A204.1 (cell line): Measurements from ENCODE around the gene NNAT.
"Not testable (repeated sequence)": the region's sequence is repeated elsewhere in the genome, so short reads cannot be mapped to it uniquely, and the experiment has no call there.

Experiments
- FAIRE-seq: peaks from 2 replicates; lab custom pipeline; 2012; peaks lifted over from hg19 to GRCh38; lab: Jason Lieb, UNC

The NNAT gene

DNA sequence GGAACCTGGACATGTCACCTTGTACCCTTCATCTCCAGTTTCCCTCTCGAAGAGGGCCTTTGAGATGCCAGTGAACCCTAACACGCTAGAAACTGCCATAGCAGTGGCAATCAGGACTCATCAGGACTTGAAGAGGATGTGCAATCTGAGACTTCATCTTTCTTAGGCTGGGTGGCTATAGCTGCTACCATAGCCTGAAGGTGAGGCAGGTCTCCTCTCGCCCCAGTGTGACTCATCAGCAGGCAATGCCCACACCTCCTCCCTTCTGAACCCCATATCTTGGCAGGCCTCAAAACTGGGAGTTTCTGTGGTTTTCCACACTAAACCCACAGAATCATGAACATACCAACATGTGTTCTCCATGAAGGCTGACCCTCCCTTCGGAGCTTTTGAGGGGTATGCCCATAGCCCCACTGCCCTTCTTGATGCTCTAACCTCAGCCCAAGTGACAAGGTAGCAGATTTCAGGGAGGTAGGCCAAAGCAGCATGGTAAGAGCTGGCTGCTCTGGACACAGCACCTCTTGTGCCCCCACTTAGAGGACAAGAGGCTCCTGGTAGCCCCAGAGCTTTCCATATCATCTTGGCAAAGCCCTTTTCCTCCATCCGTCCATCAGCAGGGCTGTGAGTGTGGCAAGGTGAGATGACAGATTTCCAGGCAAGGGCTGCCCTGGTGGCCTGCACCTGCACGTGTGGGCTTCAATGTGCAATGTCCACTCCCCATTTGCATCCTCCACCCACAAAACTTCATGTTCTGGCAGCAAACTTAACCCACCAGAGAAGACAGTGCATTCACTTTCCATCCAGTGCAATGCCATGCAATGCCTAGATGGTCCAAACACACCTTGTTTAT, 4.0 kb downstream of the NNAT start:
- FAIRE-seq: no peak

DNA sequence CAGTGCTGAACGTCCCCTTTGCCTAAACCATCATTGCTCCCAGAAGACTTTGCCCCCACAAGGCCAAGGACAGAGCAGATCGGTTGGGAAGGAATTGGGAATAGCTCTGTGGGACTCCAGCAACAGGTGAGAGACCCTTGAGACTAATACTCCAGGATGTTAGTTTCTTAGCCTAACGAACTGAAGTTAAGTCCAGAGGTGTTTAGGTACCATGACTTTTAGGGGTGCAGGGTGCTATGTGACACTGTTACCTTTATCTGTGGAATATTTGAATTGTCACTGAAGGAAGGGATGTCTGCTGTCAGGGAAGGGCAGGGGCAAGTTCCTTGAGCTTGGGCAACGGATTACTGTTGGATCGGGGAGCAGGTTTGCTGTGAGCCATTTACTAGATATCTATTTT, 4.8 kb downstream of the NNAT start:
- FAIRE-seq: no peak

DNA sequence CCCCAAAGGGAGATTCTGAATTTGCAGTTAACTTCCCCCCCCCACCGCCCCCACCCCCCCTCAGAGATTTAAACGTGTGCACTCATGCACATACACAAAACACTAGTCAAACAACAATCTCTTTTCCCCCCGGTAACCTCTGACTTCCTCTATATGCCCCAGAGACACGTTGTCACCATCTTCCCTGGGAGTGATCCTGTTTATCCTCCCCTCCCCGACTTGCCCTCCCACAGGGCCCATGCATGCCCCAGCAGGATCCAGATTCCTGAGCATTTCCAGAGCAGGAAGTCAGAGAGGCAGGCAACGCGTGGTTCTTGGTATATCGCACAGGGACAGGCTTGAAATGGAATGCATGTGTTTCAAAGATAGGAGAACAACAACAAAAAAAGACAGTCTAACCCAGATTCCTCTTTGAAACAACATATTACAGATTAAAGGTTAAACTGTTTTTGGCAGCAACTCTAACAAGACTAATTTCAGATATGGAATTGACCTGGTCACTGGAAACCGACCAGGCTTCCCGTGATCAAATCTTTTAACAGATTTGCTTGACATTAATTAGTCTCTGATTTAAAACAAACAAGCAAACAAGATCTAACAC, 5.3 kb downstream of the NNAT start:
- no peak for FAIRE-seq

DNA sequence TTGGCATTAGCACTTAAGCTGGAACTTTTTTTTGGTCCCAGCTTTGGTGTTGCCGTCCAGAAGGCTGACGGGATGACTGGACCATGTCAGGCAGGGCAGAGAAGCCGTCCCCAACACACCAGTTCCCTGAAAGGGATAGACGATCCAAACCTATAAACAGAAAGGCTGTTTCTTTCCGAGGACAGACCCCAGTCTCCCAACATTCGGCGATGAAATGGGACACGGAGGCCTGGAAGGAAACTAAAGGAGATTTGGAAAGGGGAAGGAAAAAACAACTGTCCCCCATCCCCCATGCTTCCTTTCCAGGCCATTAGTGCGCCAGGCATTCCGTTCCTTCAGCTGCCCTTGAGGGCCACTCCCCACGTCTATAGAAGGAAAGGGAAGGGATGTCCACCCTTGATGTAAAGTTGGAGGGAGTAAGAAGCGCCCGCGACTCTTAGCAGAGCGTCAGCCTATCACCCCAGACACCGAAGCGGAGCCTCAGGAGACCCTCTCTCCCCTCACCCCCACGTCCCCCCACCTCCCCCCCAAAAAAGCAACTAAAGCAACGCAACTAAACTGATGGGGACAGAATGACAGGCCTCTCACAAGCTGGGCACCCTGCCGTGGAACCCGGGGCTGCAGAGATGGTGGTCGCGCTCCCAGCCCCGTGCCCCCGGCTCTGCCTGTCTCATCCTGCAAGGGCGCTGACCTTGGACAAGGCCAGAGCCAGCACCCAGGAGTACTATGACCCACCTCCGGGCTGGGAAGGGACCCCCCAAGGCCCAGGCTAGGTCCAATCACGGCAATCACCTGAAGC, 6.0 kb downstream of the NNAT start:
- no peak for FAIRE-seq

DNA sequence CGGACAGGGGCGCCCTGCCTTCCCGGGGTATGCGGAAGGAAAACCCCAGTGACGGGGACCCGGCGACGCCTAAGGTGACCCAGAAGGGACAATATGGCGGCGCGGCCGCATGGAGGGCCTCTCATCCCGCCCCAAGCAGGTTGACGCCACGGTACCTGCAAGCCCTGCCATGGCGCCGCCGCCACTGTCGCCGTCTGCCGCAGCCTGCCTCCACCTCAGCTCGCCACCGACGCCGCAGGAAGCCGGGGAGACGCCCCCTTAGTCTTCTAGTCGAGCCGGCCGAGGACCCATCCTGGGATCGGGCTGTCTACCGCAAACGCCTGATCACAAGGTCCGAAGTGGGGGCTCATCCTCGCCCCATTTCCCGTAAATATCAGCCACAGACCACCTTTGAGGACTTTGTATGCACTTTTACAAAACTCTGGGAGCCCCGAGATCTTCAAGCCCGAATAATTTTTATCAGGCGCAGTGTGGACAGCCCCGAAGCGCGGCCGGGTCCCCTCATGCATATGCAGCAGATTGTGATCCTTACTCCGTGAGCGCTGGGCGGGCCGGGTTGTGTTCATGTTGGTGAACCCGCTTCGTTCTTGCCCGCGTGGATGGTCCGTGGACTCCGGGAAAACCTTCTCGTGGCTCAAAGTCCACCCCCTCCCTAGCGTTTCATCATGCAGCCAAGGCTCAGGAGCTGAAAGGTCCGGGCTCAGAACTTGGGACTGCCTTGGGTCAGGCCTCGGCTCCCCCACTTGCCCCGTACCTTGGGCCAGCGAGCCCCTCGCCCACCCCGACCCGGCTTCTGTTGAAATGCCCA, 6.8 kb downstream of the NNAT start, which contains the start of gene BLCAP:
Gene BLCAP, minus strand, starts transcription at position 239 of the 808 bp plus-strand sequence. CDS start 8,702 bp downstream, outside the sequence.
- no peak for FAIRE-seq

DNA sequence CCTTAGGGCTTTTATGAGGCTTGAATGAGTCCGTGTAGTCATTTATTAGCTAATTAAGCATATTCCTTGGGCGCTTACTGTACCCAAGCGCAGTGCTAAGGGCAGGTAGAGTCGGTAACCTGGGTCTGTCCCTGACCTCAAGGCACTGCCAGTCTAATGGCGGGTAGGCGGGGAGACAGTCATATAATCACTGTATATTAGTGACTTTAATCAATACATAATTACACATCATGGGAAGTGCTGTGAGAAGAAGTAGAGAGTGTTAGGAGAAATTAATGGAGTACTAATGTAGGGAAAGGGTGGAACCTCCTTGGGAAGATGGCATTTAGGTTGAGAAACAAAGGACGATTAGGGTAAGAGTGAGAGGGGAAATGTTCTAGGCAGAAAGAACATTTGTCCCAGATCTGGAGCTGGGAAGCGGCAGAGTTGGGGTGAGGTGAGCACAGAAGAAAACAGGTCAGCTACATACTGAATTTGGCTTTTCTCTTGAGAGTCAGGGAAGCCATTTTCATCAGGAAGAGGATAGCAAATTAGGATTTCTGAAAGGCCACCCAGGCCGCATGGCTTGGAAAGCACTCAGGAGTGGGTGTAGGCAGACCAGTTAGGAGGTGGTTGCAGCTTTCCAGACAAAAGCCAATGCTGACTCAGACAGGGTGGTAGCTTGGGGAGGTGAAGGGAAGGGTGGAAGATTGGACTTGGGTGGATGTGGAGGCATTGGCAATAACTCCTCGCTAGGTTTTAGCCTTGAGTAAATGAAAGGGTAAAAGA, 7.6 kb downstream of the NNAT start:
- FAIRE-seq: no peak

DNA sequence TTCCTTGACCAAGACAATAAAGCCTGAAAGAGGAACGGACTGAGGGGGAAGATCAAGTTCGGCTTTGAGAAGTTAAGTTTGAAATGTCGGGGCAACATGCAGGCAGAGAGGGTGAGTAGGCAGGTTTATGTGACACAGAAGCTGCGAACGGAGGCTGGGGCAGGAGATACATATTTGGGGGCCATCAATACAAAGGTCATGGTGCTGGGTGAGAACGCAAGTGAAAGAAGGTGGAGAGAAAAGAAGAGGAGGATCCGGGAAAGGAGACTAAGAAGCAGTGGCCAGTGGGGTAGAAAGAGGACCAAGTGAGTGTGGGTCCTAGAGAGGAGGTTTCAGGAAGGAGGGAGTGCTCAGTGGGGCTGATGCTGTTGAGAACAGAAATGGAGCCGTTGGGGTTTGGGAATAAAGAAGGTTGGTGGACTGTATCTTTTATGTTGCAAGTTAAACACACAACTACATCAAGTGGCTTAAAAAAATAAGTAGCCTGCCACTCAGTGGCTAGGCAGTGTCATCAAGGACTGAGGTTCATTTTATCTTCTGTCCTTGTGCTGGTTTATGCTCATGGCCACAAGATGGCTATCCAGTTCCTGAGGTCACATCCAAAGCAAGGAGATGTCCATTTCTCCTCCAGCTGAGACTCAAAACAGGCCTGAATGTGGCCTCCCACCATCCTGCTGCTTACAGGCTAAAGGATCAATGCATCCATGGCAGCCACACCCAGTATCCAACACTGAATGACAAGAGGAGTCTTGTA, 8.3 kb downstream of the NNAT start:
- FAIRE-seq: no peak

DNA sequence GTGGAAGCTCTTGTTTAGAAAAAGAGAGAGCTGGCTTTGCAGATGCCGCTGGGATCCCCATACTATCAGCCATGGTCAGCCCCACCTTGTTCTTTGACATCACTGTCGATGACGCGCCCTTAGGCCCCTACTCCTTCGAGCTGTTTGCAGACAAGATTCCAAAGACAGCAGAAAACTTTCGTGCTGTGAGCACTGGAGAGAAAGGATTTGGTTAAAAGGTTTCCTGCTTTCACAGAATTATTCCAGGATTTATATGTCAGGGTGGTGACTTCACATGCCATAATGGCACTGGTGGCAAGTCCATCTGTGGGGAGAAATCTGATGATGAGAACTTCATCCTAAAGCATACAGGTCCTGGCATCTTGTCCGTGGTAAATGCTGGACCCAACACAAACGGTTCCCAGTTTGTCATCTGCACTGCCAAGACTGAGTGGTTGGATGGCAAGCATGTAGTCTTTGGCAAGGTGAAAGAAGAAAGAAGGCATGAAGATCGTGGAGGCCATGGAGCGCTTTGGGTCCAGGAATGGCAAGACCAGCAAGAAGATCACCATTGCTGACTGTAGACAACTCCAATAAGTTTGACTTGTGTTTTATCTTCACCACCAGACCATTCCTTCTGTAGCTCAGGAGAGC, 9.0 kb downstream of the NNAT start:
- no peak for FAIRE-seq

DNA sequence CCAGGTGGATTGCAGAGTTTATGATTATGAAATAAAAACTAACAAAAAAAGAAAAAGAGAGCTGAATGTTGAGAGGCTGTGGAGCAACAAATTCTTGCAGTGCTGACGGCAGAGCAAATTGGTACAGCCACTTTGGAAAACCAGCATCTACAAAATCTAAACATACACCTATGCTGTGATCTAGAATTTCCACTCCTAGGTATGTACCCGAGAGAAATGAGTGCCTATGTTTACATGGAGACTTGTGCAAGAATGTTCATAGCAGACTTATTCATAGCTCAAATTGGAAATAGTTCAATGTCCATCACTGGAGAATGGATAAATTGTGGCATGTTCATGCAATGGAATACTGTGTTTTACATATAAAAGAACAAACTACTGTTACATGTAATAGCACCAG, 9.6 kb downstream of the NNAT start:
- no peak for FAIRE-seq

DNA sequence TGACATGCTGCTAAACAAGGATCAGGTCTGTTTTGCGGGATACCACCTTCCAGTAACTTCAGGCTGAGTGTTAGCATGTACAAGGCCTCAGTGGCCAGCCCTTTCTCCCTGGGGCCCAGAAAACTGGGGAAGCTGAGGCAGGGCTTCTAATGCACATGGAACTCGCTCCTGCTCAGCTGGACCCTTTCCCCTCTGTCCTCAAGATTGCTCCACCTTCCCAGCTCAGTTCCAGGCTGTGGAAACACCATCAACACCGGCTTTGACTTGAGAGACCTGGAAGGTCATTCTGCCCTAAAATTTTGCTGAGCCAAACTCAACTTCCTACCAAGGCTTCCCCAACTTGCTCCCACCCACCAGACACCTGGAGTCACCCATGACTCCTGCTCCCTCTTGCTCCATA, 10.8 kb downstream of the NNAT start:
- FAIRE-seq: no peak

DNA sequence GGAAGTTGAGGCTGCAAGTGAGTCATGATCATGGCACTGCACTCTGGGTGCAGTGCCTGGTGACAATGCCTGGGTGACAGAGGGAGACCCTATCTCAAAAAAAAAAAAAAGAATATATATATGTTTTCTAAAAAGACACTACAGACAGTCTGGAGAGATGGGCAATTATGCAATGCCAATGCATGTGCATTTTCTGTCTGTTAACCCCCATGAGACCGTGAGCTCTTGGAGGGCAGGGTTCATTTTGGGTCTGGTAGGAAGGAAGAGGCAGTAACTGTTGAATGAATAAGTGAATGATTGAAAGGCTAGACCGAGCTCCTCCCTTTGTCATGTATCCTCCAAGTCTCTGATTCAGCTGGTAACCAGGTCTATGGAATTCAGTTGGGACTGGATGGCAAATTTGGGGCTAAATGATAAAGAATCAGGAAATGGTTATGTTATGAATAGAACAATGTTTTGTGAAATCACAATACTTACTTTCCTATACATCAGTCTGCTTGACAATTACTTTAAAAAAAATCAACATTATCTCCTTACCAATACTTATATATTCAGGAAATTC, 12.2 kb downstream of the NNAT start:
- no peak for FAIRE-seq

DNA sequence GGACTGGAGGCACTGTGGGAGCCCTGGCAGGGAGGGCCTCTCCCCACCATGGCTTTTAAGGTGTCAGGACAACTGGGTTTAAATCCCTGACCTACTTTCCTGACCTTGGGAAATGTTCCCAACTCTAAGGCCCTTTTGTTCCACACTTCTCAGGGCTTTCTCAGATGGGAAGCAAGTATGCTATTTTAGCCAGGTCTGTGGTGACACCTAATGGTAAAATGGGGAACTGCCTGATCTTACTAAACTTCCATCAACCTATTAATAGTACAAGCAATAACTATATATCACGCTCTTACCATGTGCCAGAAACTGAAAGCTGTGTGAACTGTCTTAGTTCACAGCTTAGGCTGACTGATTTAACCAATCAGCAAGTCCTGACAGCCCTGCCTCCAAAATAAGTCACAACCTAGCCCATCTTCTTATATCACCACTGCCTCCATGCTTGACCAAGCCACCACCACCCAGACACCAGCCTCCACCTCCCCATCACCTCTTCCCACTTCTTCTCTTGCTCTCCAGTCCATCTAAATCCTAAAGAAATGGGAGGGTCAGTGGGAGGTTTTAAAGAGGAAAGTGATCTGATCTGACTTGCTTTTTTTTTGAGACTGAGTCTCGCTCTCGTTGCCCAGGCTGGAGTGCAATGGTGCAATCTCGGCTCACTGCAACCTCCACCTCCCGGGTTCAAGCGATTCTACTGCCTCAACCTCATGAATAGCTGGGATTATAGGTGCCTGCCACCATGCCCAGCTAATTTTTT, 13.5 kb downstream of the NNAT start:
- FAIRE-seq: peak; percentile 85

DNA sequence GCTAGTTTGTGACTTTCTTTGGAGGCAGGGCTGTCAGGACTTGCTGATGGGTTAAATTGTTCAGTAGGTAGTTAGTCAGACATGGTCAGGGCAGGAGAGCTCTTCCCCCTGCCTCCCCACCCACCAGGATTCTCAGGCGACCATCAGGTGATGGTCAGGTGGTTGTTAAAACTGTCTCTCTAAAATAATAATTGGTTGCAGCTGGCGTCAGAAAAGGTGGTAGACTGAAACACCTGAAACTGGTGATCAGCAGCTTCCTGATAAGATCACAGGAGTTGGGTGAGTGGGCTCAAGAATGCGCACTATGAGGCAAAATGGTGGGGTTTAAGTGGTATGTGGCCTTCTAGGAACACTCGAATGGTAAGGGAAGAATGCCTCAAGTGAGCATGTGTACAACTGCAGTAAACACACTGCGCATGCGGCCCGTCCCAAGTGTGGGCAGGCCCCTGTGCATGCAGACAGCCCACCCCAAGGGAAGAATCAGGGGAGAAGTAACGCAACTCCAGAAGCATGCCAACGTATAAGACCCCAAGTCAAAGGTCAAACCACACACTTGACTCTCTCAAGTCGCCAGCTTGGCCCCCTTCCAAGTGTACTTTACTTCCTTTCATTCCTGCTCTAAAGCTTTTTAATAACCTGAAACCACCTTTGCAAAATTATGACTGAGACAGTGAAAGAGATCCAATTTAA, 14.5 kb downstream of the NNAT start:
- FAIRE-seq: no peak

DNA sequence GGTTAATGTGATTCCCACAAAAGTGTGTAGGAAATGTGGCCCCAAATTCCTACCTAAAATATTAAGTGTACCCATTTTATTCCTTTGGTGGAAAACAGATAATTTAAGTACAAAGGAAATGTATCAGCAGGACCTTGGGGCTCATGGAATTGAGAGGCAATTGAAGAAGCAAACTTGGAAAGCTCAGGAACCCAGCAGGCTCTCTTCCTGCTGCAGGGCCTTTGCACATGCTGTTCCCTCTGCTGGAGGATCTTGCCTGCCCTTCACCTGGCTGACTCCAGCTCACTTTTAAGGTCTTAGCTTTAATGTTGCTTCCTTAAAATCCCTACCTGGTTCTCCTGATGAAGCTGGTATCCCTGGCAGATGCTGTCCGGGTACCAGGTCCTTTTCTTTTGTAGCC, 16.5 kb downstream of the NNAT start:
- FAIRE-seq: no peak

DNA sequence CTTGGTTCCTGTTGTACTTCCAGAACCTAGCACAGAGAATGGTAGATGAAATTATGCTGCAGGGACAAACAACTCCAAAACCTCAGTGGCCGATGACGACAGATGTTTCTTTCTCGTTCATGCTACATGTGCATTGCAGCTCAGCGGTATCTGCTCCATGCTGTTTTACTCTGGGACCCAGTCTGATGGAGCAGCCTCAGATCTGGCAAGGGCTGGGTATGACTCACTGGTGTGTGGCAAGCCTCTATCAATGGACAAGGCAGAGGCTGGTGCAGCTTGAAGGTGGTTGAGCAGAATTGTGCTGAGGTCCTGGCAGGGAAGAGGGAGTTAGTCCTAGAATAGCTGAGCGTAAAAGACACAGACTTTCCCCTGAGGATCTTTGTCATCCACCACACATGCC, 17.0 kb downstream of the NNAT start:
- no peak for FAIRE-seq

DNA sequence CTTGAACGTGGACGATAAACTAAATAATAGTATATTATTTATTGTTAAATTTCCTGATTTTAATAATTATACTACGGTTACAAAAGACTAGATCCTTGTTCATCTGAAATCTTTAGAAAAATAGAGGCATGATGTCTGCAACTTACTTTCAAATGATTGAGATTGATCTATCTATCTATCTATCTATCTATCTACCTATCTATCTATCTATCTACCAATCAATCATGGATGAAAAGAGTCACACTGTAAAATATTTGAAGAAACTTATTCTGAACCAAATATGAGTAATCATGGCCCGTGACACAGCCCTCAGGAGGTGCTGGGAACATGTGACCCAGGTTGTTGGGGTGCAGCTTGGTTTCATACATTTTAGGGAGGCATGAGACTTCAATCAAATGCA, 18.4 kb downstream of the NNAT start:
- no peak for FAIRE-seq

DNA sequence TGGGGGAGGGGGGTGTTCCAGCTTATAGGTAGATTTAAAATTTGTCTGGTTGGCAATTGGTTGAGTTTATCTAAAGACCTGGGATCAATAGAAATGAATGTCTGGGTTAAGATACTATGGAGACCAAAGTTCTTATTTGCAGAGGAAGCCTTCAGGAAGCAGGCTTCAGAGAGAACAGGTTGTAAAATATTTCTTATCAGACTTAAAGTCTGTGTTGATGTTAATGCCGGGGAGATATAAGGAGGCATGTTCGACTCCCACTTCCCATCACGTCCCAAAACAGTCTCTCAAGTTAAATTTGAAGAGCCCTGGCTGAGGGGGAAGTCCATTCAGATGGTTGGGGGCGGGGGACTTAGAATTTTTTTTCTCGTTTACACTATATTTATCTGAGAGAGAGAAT, 19.0 kb downstream of the NNAT start:
- FAIRE-seq: no peak

DNA sequence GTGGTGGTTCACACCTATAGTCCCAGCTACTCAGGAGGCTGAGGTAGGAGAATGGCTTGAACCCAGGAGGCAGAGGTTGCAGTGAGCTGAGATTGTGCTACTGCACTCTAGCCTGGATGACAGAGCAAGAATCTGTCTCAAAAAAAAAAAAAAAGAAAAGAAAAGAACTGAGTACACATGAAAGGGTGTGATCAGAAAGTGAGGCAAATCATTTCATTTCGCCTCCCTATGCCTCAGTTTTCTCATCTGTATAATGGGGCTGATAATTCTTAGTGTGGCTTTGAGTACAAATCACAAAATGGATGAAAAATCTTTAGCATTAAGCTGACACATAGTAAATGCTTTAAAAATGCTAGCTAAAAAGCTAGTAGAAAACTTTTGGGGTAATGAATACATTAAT, 19.8 kb downstream of the NNAT start:
- not testable (repeated sequence) for FAIRE-seq

DNA sequence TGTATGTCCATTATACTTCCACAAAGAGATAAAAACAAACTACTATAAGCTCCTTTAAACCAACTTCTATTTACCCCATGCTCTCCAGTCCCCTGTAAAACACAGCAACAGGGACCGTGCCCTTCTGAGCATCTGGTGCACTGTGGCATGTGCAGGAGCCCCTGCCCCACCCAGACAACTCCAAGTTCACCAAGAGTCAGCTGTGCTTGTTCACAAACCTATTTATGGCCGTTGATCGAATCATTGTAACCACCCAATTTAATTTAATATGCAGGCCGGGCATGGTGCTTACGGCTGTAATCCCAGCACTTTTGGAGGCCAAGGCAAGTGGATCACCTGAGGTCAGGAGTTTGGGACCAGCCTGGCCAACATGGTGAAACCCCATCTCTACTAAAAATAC, 20.3 kb downstream of the NNAT start:
- no peak for FAIRE-seq
